Left lung (tissue), 10 donors: ENCODE measurements around the gene FAAH. TPM values are rescaled to one million over a fixed set of nuclear protein-coding genes. Genes with fewer than 3 reads are reported as not detected.

Experiments used
- ATAC-seq: fragments of 200-7000 bp; cut with Tn5 transposase; one replicate; pipeline ENCODE4 v1.9.1; 2020; ENCODE audit warnings: moderate library complexity
- DNase-seq, 4 donors: peaks; one replicate each; pipeline ENCODE4 v3.0.0-alpha.2; 2013 to 2020
- H3K27ac ChIP-seq, 2 donors: fragments of 200-600 bp; sonication (generic) in 1 of 2; one replicate each; pipeline versions ENCODE4 v1.5.0 to v1.8.0; 2020 to 2021
- H3K27me3 ChIP-seq, 2 donors: fragments of 200-600 bp; sonication (generic) in 1 of 2; one replicate each; pipeline versions ENCODE4 v1.5.0 to v1.8.0; 2020 to 2021
- H3K36me3 ChIP-seq, 2 donors: fragments of 200-600 bp; sonication (generic) in 1 of 2; one replicate each; pipeline versions ENCODE4 v1.5.0 to v1.8.0; 2020 to 2021
- H3K4me1 ChIP-seq, 2 donors: fragments of 200-600 bp; one replicate each; pipeline ENCODE4 v1.8.0; 2021
- H3K4me3 ChIP-seq, 2 donors: fragments of 200-600 bp; sonication (generic) in 1 of 2; one replicate each; pipeline versions ENCODE4 v1.5.0 to v1.8.0; 2020 to 2021; ENCODE audit warnings: mild to moderate bottlenecking in 1 of 2
- H3K9me3 ChIP-seq, 2 donors: fragments of 200-600 bp; sonication (generic) in 1 of 2; one replicate each; pipeline versions ENCODE4 v1.5.0 to v1.8.0; 2020 to 2021
- CTCF ChIP-seq, 2 donors: fragments of 200-600 bp; sonication (generic) in 1 of 2; IDR thresholded peaks; one replicate each; pipeline versions ENCODE4 v1.5.0 to v1.8.0; 2021; ENCODE audit warnings: antibody characterized with exemption in 2 of 2
- intact Hi-C, 2 donors: fragments of 100-400 bp; cut with DNase I; formaldehyde crosslinking; loops; one replicate each; pipeline versions ENCODE4 v1.11.2 to v1.14.2; 2022
- polyA plus RNA-seq, 6 donors: library from polyadenylated mRNA; unstranded; fragments of 120-200 nt; gene quantifications; one replicate each; pipeline ENCODE4 v1.2.1, GENCODE V29; 2013; ENCODE audit not compliant: insufficient read length in 6 of 6
- total RNA-seq, 2 donors: library from RNA; stranded (reverse); fragmentation: NEBNext Ultra II Directional; extraction: Animal tissue kit (Norgen Biotek cat#: 25700); gene quantifications; one replicate each; pipeline ENCODE4 v1.2.1, GENCODE V29; 2021
- donor health status: DM: no; HTN: yes; CAD: no.
- donor health status: DM: no; HTN: no; CAD: no.

FAAH gene
- total and polyA plus RNA-seq, 8 donors, result 16.3 to 26.7 (median 23.5) TPM

GRCh38 chr1:46461809-46462448 lies 67.8 kb downstream of the FAAH start:
- H3K36me3 ChIP-seq, result no peaks in the 10 kb centered on the region
- TF ChIP-seq CTCF (IDR thresholded peaks at IDR 0.05), result no peak
- intact Hi-C loops, result no loop called here
- DNase-seq (no peak), ATAC-seq (no peak)
- H3K4me3 ChIP-seq, result no peak overlapping the region
- peaks cover 2 to 10% of the 10 kb centered on the region in 2 donors for H3K4me1 ChIP-seq
- no peak overlapping the region for H3K27ac ChIP-seq
- H3K9me3 ChIP-seq, result no peaks in the 10 kb centered on the region
- H3K27me3 ChIP-seq, result peaks cover 1 to 76% of the 10 kb centered on the region in 2 donors

Other genes starting within 250 kb of the FAAH start
- gene TSPAN1, start 219.2 kb upstream of the FAAH start, total RNA-seq, result 10 to 100 TPM; 32.3 to 50.6 TPM
- 10 to 100 TPM in 3 of 6 donors, 1 to 10 TPM in 3; 2.3 to 15.1 (median 9.2) TPM for gene TSPAN1, start 219.2 kb upstream of the FAAH start, polyA plus RNA-seq
- not detected for gene P3R3URF, start 217.8 kb upstream of the FAAH start, total RNA-seq
- not detected for gene P3R3URF, start 217.8 kb upstream of the FAAH start, polyA plus RNA-seq
- gene POMGNT1, start 195.9 kb upstream of the FAAH start, total RNA-seq, result 10 to 100 TPM; 52.9 to 64.5 TPM
- 10 to 100 TPM; 61.7 to 85.3 (median 76.8) TPM for gene POMGNT1, start 195.9 kb upstream of the FAAH start, polyA plus RNA-seq
- 1 to 10 TPM; 1.4 TPM for gene LURAP1, start 191.0 kb upstream of the FAAH start, total RNA-seq
- gene LURAP1, start 191.0 kb upstream of the FAAH start, polyA plus RNA-seq, result 1 to 10 TPM in 4 of 6 donors, under 1 TPM in 2; 0.76 to 1.3 (median 1.1) TPM
- gene RAD54L, start 146.6 kb upstream of the FAAH start, total RNA-seq, result 1 to 10 TPM; 4.8 to 7.3 TPM
- 10 to 100 TPM in 4 of 6 donors, 1 to 10 TPM in 2; 8.6 to 16.5 (median 13.5) TPM for gene RAD54L, start 146.6 kb upstream of the FAAH start, polyA plus RNA-seq
- gene LRRC41, start 90.7 kb upstream of the FAAH start, total RNA-seq, result 10 to 100 TPM; 54.6 to 63.4 TPM
- 10 to 100 TPM; 71.9 to 88.8 (median 78.8) TPM for gene LRRC41, start 90.7 kb upstream of the FAAH start, polyA plus RNA-seq
- gene UQCRH, start 90.6 kb upstream of the FAAH start, total RNA-seq, result 100 to 1,000 TPM; 172 to 193 TPM
- gene UQCRH, start 90.6 kb upstream of the FAAH start, polyA plus RNA-seq, result 100 to 1,000 TPM; 322 to 370 (median 344) TPM
- gene NSUN4, start 53.5 kb upstream of the FAAH start, total RNA-seq, result 10 to 100 TPM; 22.6 to 25.8 TPM
- gene NSUN4, start 53.5 kb upstream of the FAAH start, polyA plus RNA-seq, result 10 to 100 TPM; 21.8 to 25.8 (median 23.5) TPM
- not detected for gene DMBX1, start 95.5 kb downstream of the FAAH start, total RNA-seq
- gene DMBX1, start 95.5 kb downstream of the FAAH start, polyA plus RNA-seq, result under 1 TPM in 4 of 6 donors, not detected in 2; 0.04 to 0.07 (median 0.07) TPM
- not detected for gene KNCN, start 157.3 kb downstream of the FAAH start, total RNA-seq
- gene KNCN, start 157.3 kb downstream of the FAAH start, polyA plus RNA-seq, result under 1 TPM in 3 of 6 donors, not detected in 3; 0.07 to 0.34 (median 0.20) TPM
- 10 to 100 TPM; 42.2 to 96.0 TPM for gene MKNK1, start 210.0 kb downstream of the FAAH start, total RNA-seq
- 10 to 100 TPM; 45.0 to 57.1 (median 51.4) TPM for gene MKNK1, start 210.0 kb downstream of the FAAH start, polyA plus RNA-seq
- 10 to 100 TPM; 16.0 to 21.3 TPM for gene MOB3C, start 222.5 kb downstream of the FAAH start, total RNA-seq
- 10 to 100 TPM; 17.5 to 19.6 (median 18.4) TPM for gene MOB3C, start 222.5 kb downstream of the FAAH start, polyA plus RNA-seq